Measurements from ENCODE around the gene SLC15A2. TPM values are rescaled to one million over a fixed set of nuclear protein-coding genes. Genes with fewer than 3 reads are reported as not detected.

SLC15A2 gene
- total and polyA plus RNA-seq, 9 of the 15 experiments (the other 6 are each of a cell fraction or from before 2014, with no cell fraction given): 0.05 to 0.53 (median 0.25) TPM; not detected in 1

GRCh38 chr3:121975702-121976302 is 81.6 kb downstream of the SLC15A2 start:
- ChIA-PET CTCF (ENCODE audit: low intra/inter-chr PET ratio) (interaction anchor here (0.6 kb wide), 1 partner anchor 137 kb away, joined by 3 read pairs; no protein-coding TSS in a partner anchor), POLR2A (no interaction called here)
- no peak overlapping the region for H2AFZ ChIP-seq (ENCODE audit: low read depth, low read length)
- no peak overlapping the region for H3K4me2 ChIP-seq (ENCODE audit: insufficient read depth, low read length)
- WGBS (ENCODE audit: insufficient coverage, low coverage, missing lambda C conversion rate): 8% methylated on average over 1 of the region's 1 CpG
- no peak overlapping the region for H3K4me3 ChIP-seq
- H3K9me1 ChIP-seq (ENCODE audit: control insufficient read depth, insufficient read depth, low read length): no peaks in the 10 kb centered on the region
- ATAC-seq (no peak), DNase-seq (ENCODE audit: extremely low read depth in 1 of 4, low spot score in 3 of 4) (no peak), FAIRE-seq (no peak)
- no peak for TF ChIP-seq FOXK2 (conservative IDR thresholded peaks at IDR 0.05 in 1 of 2, IDR thresholded peaks at IDR 0.05 in 1 of 2; ENCODE audit: low read depth in 2 of 2)
- TF ChIP-seq HOMEZ (CRISPR knock-in tag; IDR thresholded peaks at IDR 0.05): no peak
- TF ChIP-seq PRDM10 (IDR thresholded peaks at IDR 0.05; ENCODE audit: partially characterized antibody): no peak
- TF ChIP-seq PHF20 (IDR thresholded peaks at IDR 0.05; ENCODE audit: partially characterized antibody): no peak
- TF ChIP-seq WHSC1 (IDR thresholded peaks at IDR 0.05; ENCODE audit: low read length): no peak
- TF ChIP-seq MCM7 (IDR thresholded peaks at IDR 0.05): no peak
- TF ChIP-seq ZNF583 (CRISPR knock-in tag; IDR thresholded peaks at IDR 0.05): no peak
- TF ChIP-seq GATA2 (CRISPR knock-in tag; IDR thresholded peaks at IDR 0.05): no peak
- no peak for TF ChIP-seq ZNF143 (CRISPR knock-in tag; IDR thresholded peaks at IDR 0.05)
- no peak for TF ChIP-seq ZBTB2 (IDR thresholded peaks at IDR 0.05)
- H3K36me3 ChIP-seq (ENCODE audit: control insufficient read depth, insufficient read depth, low read length): no peaks in the 10 kb centered on the region
- intact Hi-C loops (cut with micrococcal nuclease): no loop called here
- no peak overlapping the region for H3K27ac ChIP-seq (ENCODE audit: extremely low read depth, low read depth, low read length)
- in situ Hi-C loops (cut with MboI): no loop called here
- H3K4me1 ChIP-seq (replicated peaks in 1 of 2; ENCODE audit: control insufficient read depth in 2 of 2, insufficient read depth in 2 of 2, low read length in 2 of 2): no peaks in the 10 kb centered on the region
- no TSS peak for BruUV-seq (replicated peaks)
- no peaks in the 10 kb centered on the region for H4K20me1 ChIP-seq (replicated peaks; ENCODE audit: control insufficient read depth, insufficient read depth, low read length)
- no peak overlapping the region for H3K9ac ChIP-seq (ENCODE audit: insufficient read depth in 1 of 2, low read depth in 2 of 2, low read length in 2 of 2)
- no peaks in the 10 kb centered on the region for H3K9me3 ChIP-seq (replicated peaks; ENCODE audit: control insufficient read depth, insufficient read depth, low read depth, low read length)
- no peaks in the 10 kb centered on the region for H3K27me3 ChIP-seq (ENCODE audit: control insufficient read depth in 2 of 2, insufficient read depth in 2 of 2, low read length in 2 of 2)
- no peaks in the 10 kb centered on the region for H3K79me2 ChIP-seq (ENCODE audit: control insufficient read depth, insufficient read depth, low read length)

Measured in K562 (cell line).